ENCODE measurements around the gene GLP2R.

DNA sequence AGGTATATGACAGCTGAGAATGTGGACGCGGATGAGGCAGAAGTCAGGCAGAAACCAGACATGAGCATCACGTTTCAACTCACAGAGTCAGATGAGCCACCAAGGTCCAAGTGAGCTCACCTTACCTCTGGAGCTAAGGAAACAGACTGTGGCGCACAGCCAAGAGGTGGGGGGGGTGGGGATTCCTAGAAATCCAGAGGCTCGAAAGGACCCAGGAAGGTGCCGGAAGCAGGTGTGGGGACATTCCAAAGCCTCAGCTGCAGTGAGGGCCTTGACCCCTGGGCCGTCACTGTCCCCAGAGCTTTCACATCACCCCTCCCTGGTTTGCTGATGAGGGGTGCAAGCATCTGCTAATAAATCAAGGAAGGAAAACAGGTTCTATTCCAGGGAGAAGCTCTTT lies 108.6 kb downstream of the GLP2R start:
- TF ChIP-seq, protein P1, sequence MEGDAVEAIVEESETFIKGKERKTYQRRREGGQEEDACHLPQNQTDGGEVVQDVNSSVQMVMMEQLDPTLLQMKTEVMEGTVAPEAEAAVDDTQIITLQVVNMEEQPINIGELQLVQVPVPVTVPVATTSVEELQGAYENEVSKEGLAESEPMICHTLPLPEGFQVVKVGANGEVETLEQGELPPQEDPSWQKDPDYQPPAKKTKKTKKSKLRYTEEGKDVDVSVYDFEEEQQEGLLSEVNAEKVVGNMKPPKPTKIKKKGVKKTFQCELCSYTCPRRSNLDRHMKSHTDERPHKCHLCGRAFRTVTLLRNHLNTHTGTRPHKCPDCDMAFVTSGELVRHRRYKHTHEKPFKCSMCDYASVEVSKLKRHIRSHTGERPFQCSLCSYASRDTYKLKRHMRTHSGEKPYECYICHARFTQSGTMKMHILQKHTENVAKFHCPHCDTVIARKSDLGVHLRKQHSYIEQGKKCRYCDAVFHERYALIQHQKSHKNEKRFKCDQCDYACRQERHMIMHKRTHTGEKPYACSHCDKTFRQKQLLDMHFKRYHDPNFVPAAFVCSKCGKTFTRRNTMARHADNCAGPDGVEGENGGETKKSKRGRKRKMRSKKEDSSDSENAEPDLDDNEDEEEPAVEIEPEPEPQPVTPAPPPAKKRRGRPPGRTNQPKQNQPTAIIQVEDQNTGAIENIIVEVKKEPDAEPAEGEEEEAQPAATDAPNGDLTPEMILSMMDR (IDR thresholded peaks at IDR 0.05; ENCODE audit: insufficient read depth, low read length, poor library complexity, severe bottlenecking) = no peak
- no peak for TF ChIP-seq EZH2phosphoT487 (conservative IDR thresholded peaks at IDR 0.05; ENCODE audit: low read length)
